ENCODE results near the gene LHX1. TPM values are rescaled to one million over a fixed set of nuclear protein-coding genes. Genes with fewer than 3 reads are reported as not detected.
A peak's percentile ranks its signal among the peaks of the same experiment; 100 is the strongest.

LHX1 gene
- total and polyA plus RNA-seq, 9 of the 15 experiments (the other 6 are each of a cell fraction or from before 2014, with no cell fraction given): 0.05 to 0.64 (median 0.07) TPM; not detected in 6

DNA sequence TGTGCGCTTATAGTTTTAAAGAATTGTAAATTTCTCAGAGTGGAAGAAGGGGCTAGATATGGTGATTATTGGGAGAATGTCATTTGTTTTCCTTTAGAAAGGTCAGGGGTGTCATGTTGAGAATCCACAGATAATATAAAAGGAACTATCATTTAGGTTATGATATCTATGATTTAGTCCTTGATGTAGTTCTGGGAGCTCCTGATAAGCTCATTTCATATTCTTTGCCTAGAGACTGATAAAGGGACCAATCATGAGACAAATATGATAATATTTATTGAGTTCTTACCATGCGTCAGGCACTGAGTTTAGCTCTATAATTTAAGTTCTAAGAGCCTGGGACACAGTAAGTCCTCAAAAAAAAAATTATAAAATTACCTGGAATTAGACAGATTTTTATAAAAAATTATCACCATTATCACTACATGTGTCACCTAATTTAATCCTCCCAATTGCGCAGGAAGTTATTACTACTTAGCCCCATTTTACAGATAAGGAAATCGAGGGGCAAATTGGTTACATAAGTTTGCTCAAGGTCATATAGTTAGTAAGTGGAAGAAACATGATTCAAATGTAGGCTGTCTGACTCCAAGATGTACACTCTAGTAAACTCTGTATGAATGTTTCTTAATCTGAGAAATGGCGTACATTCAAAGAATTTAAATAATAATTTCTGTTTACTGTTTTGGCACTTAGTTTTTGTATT, 14.0 kb downstream of the LHX1 start (continued):
- TF ChIP-seq, protein P1, sequence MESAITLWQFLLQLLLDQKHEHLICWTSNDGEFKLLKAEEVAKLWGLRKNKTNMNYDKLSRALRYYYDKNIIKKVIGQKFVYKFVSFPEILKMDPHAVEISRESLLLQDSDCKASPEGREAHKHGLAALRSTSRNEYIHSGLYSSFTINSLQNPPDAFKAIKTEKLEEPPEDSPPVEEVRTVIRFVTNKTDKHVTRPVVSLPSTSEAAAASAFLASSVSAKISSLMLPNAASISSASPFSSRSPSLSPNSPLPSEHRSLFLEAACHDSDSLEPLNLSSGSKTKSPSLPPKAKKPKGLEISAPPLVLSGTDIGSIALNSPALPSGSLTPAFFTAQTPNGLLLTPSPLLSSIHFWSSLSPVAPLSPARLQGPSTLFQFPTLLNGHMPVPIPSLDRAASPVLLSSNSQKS (CRISPR knock-in tag; IDR thresholded peaks at IDR 0.05): no peak
- TF ChIP-seq FOS (IDR thresholded peaks at IDR 0.05; ENCODE audit: extremely low read depth, insufficient read length) (no peak), BCOR (IDR thresholded peaks at IDR 0.05) (peak; percentile 66; the same call in 1 of the 2 replicates), ESRRA (IDR thresholded peaks at IDR 0.05; ENCODE audit: borderline replicate concordance, low read depth) (peak; percentile 74; the same call in 1 of the 2 replicates), NRF1 (conservative IDR thresholded peaks at IDR 0.05 in 1 of 2, IDR thresholded peaks at IDR 0.05 in 1 of 2) (no peak), ZNF197 (CRISPR knock-in tag; IDR thresholded peaks at IDR 0.05; ENCODE audit: low read depth) (no peak), TEAD4 (IDR thresholded peaks at IDR 0.05; ENCODE audit: low read length) (0 out of 2 replicates have a peak, but pooled peaks have one; percentile 23), TEAD4 (CRISPR knock-in tag; IDR thresholded peaks at IDR 0.05; ENCODE audit: borderline replicate concordance) (no peak), CBFA2T2 (conservative IDR thresholded peaks at IDR 0.05) (peak; percentile 27), TSC22D4 (tag; IDR thresholded peaks at IDR 0.05) (no peak), RBM25 (IDR thresholded peaks at IDR 0.05; ENCODE audit: low read depth, low read length, severe bottlenecking) (peak; percentile 94), CBFA2T3 (IDR thresholded peaks at IDR 0.05) (peak; percentile 59), ADNP (tag; IDR thresholded peaks at IDR 0.05) (peak; percentile 92), RUNX1 (IDR thresholded peaks at IDR 0.05; ENCODE audit: low read depth) (no peak), NCOR1 (IDR thresholded peaks at IDR 0.05) (0 out of 2 replicates have a peak, but pooled peaks have one; percentile 22), TAL1 (IDR thresholded peaks at IDR 0.05) (peak; percentile 23; the same call in 1 of the 2 replicates), NCOA4 (IDR thresholded peaks at IDR 0.05; ENCODE audit: partially characterized antibody) (no peak), ELF2 (CRISPR knock-in tag; IDR thresholded peaks at IDR 0.05) (no peak), KDM1A (IDR thresholded peaks at IDR 0.05) (peak in 1 of 2 experiments; percentile 34; a peak in 1 of 4 replicates)
- TF ChIP-seq, protein P2, sequence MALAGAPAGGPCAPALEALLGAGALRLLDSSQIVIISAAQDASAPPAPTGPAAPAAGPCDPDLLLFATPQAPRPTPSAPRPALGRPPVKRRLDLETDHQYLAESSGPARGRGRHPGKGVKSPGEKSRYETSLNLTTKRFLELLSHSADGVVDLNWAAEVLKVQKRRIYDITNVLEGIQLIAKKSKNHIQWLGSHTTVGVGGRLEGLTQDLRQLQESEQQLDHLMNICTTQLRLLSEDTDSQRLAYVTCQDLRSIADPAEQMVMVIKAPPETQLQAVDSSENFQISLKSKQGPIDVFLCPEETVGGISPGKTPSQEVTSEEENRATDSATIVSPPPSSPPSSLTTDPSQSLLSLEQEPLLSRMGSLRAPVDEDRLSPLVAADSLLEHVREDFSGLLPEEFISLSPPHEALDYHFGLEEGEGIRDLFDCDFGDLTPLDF (CRISPR knock-in tag; IDR thresholded peaks at IDR 0.05): no peak
- TF ChIP-seq, protein P3, sequence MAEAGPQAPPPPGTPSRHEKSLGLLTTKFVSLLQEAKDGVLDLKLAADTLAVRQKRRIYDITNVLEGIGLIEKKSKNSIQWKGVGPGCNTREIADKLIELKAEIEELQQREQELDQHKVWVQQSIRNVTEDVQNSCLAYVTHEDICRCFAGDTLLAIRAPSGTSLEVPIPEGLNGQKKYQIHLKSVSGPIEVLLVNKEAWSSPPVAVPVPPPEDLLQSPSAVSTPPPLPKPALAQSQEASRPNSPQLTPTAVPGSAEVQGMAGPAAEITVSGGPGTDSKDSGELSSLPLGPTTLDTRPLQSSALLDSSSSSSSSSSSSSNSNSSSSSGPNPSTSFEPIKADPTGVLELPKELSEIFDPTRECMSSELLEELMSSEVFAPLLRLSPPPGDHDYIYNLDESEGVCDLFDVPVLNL (CRISPR knock-in tag; IDR thresholded peaks at IDR 0.05; ENCODE audit: low read depth): no peak
